ENCODE measurements around the gene NRF1.

Gene NRF1

DNA sequence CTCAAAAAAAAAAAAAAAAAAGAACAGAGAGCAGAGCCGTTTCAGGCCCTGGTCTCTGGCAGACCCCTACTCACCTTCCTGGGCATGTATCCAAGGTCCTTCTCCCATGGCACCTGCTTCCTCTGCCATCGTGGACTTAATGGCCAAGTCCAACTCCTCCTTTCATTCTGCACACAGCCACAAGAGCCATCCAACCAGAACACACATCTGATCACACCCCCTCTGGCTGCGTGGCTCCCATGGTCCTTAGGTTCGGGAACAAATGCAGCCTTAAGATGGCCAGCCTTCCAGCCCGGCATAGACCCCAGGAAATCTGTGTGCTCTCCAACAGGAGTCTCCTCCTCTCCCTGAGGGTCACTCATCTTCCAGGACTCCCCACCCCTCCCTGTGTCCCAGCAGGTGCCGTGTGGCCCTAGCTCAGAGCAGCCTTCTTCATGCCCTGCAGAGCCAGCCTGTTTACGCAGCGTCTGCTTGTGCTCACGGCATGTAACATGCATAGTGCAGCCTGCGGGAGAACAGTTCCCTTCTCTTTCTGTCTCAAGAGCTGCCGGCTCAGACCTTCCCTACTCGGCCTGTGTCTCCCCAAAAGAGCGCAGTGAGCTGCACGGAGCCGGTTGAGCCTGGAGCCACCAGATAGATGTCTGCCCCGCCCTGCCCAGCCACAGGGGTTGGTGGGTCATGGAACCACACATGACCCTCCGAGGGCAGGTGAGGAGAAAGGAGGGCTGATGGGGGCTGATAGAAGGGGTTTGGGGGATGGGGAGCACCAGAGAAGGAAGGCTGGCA is 157.3 kb downstream of the NRF1 start:
- TF ChIP-seq, protein P1, sequence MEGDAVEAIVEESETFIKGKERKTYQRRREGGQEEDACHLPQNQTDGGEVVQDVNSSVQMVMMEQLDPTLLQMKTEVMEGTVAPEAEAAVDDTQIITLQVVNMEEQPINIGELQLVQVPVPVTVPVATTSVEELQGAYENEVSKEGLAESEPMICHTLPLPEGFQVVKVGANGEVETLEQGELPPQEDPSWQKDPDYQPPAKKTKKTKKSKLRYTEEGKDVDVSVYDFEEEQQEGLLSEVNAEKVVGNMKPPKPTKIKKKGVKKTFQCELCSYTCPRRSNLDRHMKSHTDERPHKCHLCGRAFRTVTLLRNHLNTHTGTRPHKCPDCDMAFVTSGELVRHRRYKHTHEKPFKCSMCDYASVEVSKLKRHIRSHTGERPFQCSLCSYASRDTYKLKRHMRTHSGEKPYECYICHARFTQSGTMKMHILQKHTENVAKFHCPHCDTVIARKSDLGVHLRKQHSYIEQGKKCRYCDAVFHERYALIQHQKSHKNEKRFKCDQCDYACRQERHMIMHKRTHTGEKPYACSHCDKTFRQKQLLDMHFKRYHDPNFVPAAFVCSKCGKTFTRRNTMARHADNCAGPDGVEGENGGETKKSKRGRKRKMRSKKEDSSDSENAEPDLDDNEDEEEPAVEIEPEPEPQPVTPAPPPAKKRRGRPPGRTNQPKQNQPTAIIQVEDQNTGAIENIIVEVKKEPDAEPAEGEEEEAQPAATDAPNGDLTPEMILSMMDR (IDR thresholded peaks at IDR 0.05; ENCODE audit: insufficient read depth, low read depth, low read length, missing control alignments) = no peak
- DNase-seq (ENCODE audit: low read depth) = no peak

DNA sequence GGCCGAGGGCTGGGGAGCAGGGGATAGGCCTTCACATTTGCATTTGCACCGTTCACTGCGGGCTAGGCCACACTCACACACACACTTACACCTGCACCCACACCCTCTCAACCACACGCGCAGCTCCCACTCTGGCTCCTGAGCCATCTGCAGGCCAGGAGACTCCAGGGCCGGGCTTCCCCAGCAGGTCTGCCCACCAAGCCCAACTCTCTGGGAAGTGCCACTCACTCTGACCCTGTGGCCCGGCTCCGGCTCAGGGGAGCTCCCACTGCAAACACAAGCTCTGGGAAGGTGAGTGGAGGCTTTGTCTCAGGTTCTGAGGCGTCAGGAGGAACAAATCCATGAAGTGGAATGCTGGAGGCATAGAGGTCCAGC is 157.9 kb downstream of the NRF1 start:
- no peak overlapping the region for H3K4me3 ChIP-seq (ENCODE audit: low read depth, low read length)
- no peak for DNase-seq (ENCODE audit: low read depth)
- TF ChIP-seq, protein P1 (IDR thresholded peaks at IDR 0.05; ENCODE audit: insufficient read depth, low read depth, low read length, missing control alignments) = no peak

More for the DNA sequence above, 157.3 kb downstream of the NRF1 start:
- H3K4me3 ChIP-seq (ENCODE audit: low read depth, low read length) = no peak overlapping the region

DNA sequence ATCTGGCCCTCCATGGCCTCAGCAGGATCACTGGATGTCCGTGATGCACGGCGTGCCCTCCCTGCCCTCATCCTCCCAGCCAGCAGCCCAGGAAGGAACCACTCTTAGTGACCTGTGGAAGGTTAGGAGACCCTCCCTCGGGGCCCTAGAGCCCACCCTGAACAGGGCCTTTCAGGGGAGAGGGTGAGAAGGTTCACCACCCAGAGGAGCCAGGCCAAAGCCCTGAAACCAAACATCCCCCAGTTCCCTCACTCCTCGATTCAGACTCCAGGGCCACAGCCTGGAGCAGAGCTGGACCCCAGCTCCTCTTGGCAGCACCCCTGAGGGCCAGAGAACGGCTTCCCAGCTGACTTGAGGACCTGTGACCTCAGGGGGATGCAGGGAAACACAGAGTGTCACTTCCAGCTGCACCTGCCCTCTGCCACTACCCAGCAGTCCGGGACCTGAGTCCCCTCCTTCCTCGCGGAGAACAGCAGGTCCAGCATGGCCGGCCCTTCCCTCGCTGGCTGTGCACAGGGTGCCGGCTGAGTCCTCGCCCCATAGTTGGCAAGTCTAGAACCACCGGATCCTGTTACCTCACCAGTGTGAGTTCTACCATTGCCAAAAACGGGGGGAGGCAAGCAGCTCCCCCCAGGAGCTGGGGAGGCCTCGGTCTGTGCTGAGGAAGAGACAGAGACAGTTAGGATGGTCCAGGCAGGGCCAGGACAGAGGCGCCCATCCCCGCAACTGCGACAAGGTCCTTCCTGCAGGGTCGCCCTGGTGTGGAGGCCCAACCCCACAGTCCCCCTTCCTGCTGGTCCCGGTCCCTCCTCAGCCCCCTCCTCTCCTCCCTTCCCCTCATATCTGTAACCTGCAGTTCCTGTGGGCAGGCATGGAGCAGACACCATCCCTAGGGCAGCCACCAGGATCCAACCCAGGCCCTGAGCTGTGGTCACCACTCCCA is 158.6 kb downstream of the NRF1 start:
- TF ChIP-seq, protein P1 (IDR thresholded peaks at IDR 0.05; ENCODE audit: insufficient read depth, low read depth, low read length, missing control alignments) = no peak
- DNase-seq (ENCODE audit: low read depth) = no peak
- H3K4me3 ChIP-seq (ENCODE audit: low read depth, low read length) = no peak overlapping the region

DNA sequence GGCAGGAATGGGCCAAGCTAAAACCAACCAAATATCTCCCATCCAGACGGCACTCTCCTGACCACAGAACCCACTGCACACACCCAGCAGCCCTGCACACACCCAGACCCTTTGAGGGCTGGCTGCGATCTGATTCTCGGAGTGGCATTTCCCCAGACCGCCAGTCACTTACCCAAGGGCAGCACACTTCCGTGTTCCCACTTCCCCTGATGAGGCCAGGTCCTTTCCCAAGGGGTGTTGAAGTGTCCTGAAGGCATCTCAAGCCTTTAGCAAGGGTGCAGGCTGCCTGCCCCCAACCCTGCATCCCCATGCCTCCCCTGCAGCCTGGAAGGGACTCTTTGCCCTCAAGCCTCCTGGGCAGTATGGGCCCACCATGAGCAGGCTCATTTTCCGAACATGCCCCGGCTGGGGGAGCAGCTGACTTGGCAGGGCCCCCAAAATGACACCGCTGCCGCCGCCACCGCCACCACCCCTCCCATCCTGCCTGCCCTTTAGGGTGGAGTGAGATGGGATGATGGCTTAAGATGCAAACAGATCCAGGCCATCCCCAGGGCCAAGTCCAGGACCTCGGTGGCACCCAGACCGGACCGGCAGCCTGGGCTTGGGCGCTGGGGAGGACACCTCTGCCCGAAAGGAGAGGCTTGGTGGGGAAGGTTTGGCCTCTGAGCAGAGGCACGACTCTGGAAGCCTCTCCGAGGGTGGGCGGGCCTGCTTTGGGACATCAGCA is 159.8 kb downstream of the NRF1 start:
- no peak overlapping the region for H3K4me3 ChIP-seq (ENCODE audit: low read depth, low read length)
- no peak for DNase-seq (ENCODE audit: low read depth)
- TF ChIP-seq, protein P1 (IDR thresholded peaks at IDR 0.05; ENCODE audit: insufficient read depth, low read depth, low read length, missing control alignments) = no peak

DNA sequence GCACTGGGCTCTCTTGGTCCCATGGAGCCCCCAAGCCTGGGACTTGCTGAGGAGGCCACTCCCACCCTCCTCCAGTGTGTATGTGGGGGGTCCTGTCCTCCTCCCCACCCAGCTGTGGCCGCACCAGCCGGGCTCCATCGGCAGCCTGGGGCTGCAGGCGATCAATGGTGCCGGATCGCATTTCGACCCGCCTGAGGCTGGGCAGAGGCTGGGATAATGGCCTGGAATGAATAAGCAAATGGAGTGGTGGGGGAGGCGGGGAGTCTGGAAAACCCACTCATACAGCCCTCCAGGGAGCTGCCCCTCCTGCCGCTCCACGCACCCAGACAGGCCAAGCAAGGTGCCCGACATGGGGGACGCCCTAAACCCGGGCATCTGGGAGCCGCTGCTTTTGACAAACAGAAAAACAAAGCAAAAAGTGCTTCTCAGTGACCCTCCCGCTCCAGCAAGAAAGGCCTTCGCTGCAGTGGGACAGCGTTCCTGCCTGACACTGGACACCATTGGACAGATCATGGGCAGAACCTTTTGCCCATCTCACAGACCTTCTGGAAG is 160.5 kb downstream of the NRF1 start:
- TF ChIP-seq, protein P1 (IDR thresholded peaks at IDR 0.05; ENCODE audit: insufficient read depth, low read depth, low read length, missing control alignments) = no peak
- DNase-seq (ENCODE audit: low read depth) = no peak
- H3K4me3 ChIP-seq (ENCODE audit: low read depth, low read length) = no peak overlapping the region

DNA sequence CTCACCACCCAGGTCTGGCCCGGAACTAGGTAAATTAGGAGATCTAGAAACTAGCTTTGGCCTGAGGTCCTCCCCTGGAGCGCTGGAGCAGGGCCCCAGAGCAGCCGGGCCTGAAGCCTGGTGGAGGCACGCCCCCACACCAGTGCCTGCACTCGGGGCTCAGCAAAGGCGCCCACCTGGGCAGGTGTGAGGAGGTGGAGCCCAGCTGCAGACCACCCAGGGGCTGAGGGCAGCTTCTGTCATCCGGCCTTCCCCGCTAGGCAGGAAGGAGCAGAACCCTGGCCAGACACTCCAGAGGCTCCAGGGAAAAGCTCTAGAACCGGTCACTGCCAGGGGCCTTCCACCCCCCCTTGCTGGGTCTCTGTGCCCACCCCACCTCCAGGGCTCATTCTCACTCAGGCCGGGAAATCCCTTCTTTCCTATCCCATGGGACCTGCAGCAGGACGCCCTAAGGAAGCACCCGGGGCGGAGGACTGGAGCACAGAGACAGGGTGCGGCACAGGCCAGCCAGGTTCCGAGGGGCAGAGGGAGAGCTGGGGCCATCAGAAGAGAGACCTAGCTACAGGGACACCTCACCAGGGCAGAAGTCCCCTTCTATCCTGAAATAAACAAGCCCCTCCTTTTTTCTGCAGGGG is 161.2 kb downstream of the NRF1 start:
- no peak for DNase-seq (ENCODE audit: low read depth)
- no peak overlapping the region for H3K4me3 ChIP-seq (ENCODE audit: low read depth, low read length)
- TF ChIP-seq, protein P1 (IDR thresholded peaks at IDR 0.05; ENCODE audit: insufficient read depth, low read depth, low read length, missing control alignments) = no peak
